GM12878 (cell line): ENCODE results near the gene CHMP4B. TPM values are rescaled to one million over a fixed set of nuclear protein-coding genes. Genes with fewer than 3 reads are reported as not detected.

Experiments used
- ATAC-seq: fragments of 200-7000 bp; cut with Tn5 transposase; 3 replicates; pipeline ENCODE4 v1.9.1; 2020; ENCODE audit warnings: mild to moderate bottlenecking, moderate library complexity
- BruUV-seq: library from RNA; stranded (reverse); fragments of 400-500 nt; replicated peaks from 2 replicates; lab custom pipeline; 2021; lab: Mats Ljungman, UMichigan
- CTCF ChIA-PET: fragments of 300-600 bp; sonication (Branson Sonifier 250); formaldehyde crosslinking; extraction: SDS; loops from one replicate; lab custom pipeline; 2021; ENCODE audit warnings: inconsistent platforms; lab: Yijun Ruan, JAX
- POLR2A ChIA-PET: fragments of 350-600 bp; formaldehyde crosslinking; extraction: SDS; loops from one replicate; lab custom pipeline; 2021; ENCODE audit warnings: inconsistent platforms; lab: Charles Lee
- RAD21 ChIA-PET: fragments of 300-600 bp; sonication (Branson Sonifier 250); formaldehyde crosslinking; loops from one replicate; lab custom pipeline; 2023; ENCODE audit warnings: antibody characterized with exemption; ENCODE audit not compliant: unreplicated experiment; lab: Charles Lee
- SMC1A ChIA-PET: fragments of 300-600 bp; sonication (Branson Sonifier 250); formaldehyde crosslinking; loops from one replicate; lab custom pipeline; 2023; ENCODE audit not compliant: unreplicated experiment, uncharacterized antibody; lab: Charles Lee
- DNase-seq: peaks from one replicate; pipeline ENCODE4 v3.0.0-alpha.2; 2011; ENCODE audit warnings: low read depth, low spot score
- FAIRE-seq: peaks from 3 replicates; lab custom pipeline; 2011; peaks lifted over from hg19 to GRCh38; lab: Jason Lieb, UNC
- H2AFZ ChIP-seq: 2 replicates; pipeline ENCODE4 v1.6.0; 2011; ENCODE audit warnings: low read depth, low read length, control low read depth; ENCODE audit not compliant: control insufficient read depth
- H3K27ac ChIP-seq: 2 replicates; pipeline ENCODE4 v1.5.1; 2011; ENCODE audit warnings: control low read depth; ENCODE audit not compliant: control insufficient read depth, insufficient read depth
- H3K27me3 ChIP-seq, 2 experiments: replicated peaks in 1 of 2; 2 replicates each; pipeline versions ENCODE4 v1.6.0 to v1.6.1; 2011; ENCODE audit warnings: low read length in 1 of 2; ENCODE audit not compliant: control insufficient read depth in 2 of 2, insufficient read depth in 2 of 2
- H3K36me3 ChIP-seq, 2 experiments: 2 replicates each; pipeline ENCODE4 v1.5.1; 2011; ENCODE audit warnings: low read length in 1 of 2; ENCODE audit not compliant: control insufficient read depth in 2 of 2, insufficient read depth in 2 of 2
- H3K4me1 ChIP-seq: 2 replicates; pipeline ENCODE4 v1.6.1; 2011; ENCODE audit warnings: mild to moderate bottlenecking, low read length, moderate library complexity, mixed read lengths; ENCODE audit not compliant: control insufficient read depth, insufficient read depth
- H3K4me2 ChIP-seq: 2 replicates; pipeline ENCODE4 v1.6.0; 2011; ENCODE audit warnings: control low read depth; ENCODE audit not compliant: control insufficient read depth, insufficient read depth
- H3K4me3 ChIP-seq: fragments of 200-600 bp; sonication (generic); 2 replicates; pipeline ENCODE4 v1.5.1; 2016
- H3K79me2 ChIP-seq: 2 replicates; pipeline ENCODE4 v1.6.0; 2011; ENCODE audit warnings: low read length; ENCODE audit not compliant: control insufficient read depth, insufficient read depth
- H3K9ac ChIP-seq: 2 replicates; pipeline ENCODE4 v1.8.0; 2011; ENCODE audit warnings: low read length, control low read depth, mixed read lengths; ENCODE audit not compliant: control insufficient read depth, insufficient read depth
- H3K9me3 ChIP-seq: replicated peaks from 3 replicates; pipeline ENCODE4 v1.5.1; 2011; ENCODE audit warnings: mild to moderate bottlenecking, low read length; ENCODE audit not compliant: control insufficient read depth, insufficient read depth
- H4K20me1 ChIP-seq: 2 replicates; pipeline ENCODE4 v1.6.0; 2011; ENCODE audit not compliant: control insufficient read depth, insufficient read depth
- RB1 ChIP-seq: fragments of 450-650 bp; formaldehyde crosslinking; IDR thresholded peaks from 2 replicates; pipeline ENCODE4 v1.6.1; 2017; ENCODE audit warnings: mild to moderate bottlenecking, borderline replicate concordance
- ZBTB40 ChIP-seq: fragments of 450-650 bp; IDR thresholded peaks from 2 replicates; pipeline ENCODE4 v1.6.1; 2016; ENCODE audit warnings: mild to moderate bottlenecking, moderate library complexity, borderline replicate concordance
- WGBS: methylation state at CpG from one replicate; pipeline ENCODE4 v1.1.6; 2016; ENCODE audit warnings: low lambda C conversion rate; ENCODE audit not compliant: insufficient replicate concordance, insufficient coverage; ENCODE audit errors: missing lambda C conversion rate; 5-methylcytosine and 5-hydroxymethylcytosine counted together
- in situ Hi-C: fragments of 300-500 bp; cut with MboI; formaldehyde crosslinking; loops from 9 replicates; pipeline ENCODE4 v1.14.3; 2018; ENCODE audit warnings: mixed read lengths
- intact Hi-C: fragments of 100-400 bp; cut with micrococcal nuclease; formaldehyde crosslinking; loops from one replicate; pipeline ENCODE4 v1.14.2; 2022; ENCODE audit not compliant: unreplicated experiment
- polyA plus RNA-seq, 11 experiments: library from polyadenylated mRNA; depleted of rRNA in 4 of 11; unstranded in 6 of 11; stranded (reverse) in 5 of 11; fragments of >200 nt; fragmentation: Nextera tagmentation in 4 of 11; fragmentation: Illumina TruSeq in 1 of 11; extraction: Ambion mirVana in 4 of 11; extraction: Trizol in 1 of 11; gene quantifications; 1 replicate in 1 of 11; 2 replicates in 10 of 11; pipeline versions ENCODE4 v1.2.1 to v1.2.3, GENCODE V29; 2011 to 2016; ENCODE audit warnings: inconsistent platforms in 2 of 11, missing spikeins in 2 of 11, low read depth in 1 of 11
- total RNA-seq, 4 experiments: library from RNA; depleted of rRNA in 3 of 4; stranded (reverse); fragments of >200 nt in 3 of 4; fragmentation: Illumina TruSeq in 1 of 4; extraction: Trizol in 1 of 4; gene quantifications; 2 replicates each; pipeline versions ENCODE4 v1.2.1 to v1.2.3, GENCODE V29; 2013 to 2021

The CHMP4B gene
- total and polyA plus RNA-seq, 10 of the 15 experiments (the other 5 are each of a cell fraction or from before 2014, with no cell fraction given), result 4.2 to 118 (median 49.6) TPM

- no peak overlapping the region for H3K9ac ChIP-seq
- CTCF ChIA-PET, result interaction anchor here (1.1 to 1.8 kb wide), 2 partner anchors 13 to 24 kb away, joined by 3 to 5 read pairs; no protein-coding TSS in a partner anchor
- 48% methylated on average over 1 of the region's 1 CpG for WGBS
- BruUV-seq, result no TSS peak
- H3K4me3 ChIP-seq, result no peak overlapping the region
- H3K79me2 ChIP-seq, result peaks cover 86% of the 10 kb centered on the region
- H3K36me3 ChIP-seq, result peaks cover 0 to 8% of the 10 kb centered on the region in 2 experiments; a peak in 1 of 4 replicates
- SMC1A ChIA-PET, result no interaction called here
- in situ Hi-C loops (no loop called here), intact Hi-C loops (no loop called here)
- no peak overlapping the region for H3K4me2 ChIP-seq
- peak; percentile 60 for TF ChIP-seq ZBTB40
- no peak for TF ChIP-seq RB1
- FAIRE-seq, result no peak
- H3K27ac ChIP-seq, result no peak overlapping the region
- no peak overlapping the region for H2AFZ ChIP-seq
- no peaks in the 10 kb centered on the region for H3K9me3 ChIP-seq
- POLR2A ChIA-PET, result interaction anchor here (0.6 to 0.8 kb wide), 2 partner anchors 21 to 209 kb away, joined by 3 read pairs; no protein-coding TSS in a partner anchor
- peaks cover 10% of the 10 kb centered on the region for H3K4me1 ChIP-seq
- ATAC-seq, result no peak
- no peaks in the 10 kb centered on the region for H3K27me3 ChIP-seq
- RAD21 ChIA-PET, result no interaction called here
- H4K20me1 ChIP-seq, result peaks cover 4% of the 10 kb centered on the region; the same call in 1 of the 2 replicates
- DNase-seq, result no peak
These were observed 5.0 kb downstream of the CHMP4B start for GRCh38 chr20:33816191-33816590.
